CD4-positive, alpha-beta memory T cell (primary cell): ENCODE measurements around the gene LRRC8E. TPM values are rescaled to one million over a fixed set of nuclear protein-coding genes. Genes with fewer than 3 reads are reported as not detected.

Source experiments
- CTCF ChIA-PET: fragments of 350-600 bp; sonication (Branson Sonifier 250); formaldehyde crosslinking; loops from one replicate; lab custom pipeline; 2021; ENCODE audit warnings: inconsistent platforms; ENCODE audit not compliant: partially characterized antibody; lab: Charles Lee
- POLR2A ChIA-PET: fragments of 350-600 bp; sonication (Branson Sonifier 250); formaldehyde crosslinking; loops from one replicate; lab custom pipeline; 2021; ENCODE audit not compliant: partially characterized antibody; lab: Charles Lee
- DNase-seq, 5 donors: peaks; one replicate each; pipeline versions ENCODE4 v3.0.0 to v3.0.0-alpha.2; 2020 to 2022; ENCODE audit warnings: mixed read lengths in 1 of 5
- H3K27ac ChIP-seq: one replicate; pipeline ENCODE4 v1.7.0; 2013; ENCODE audit warnings: low read depth, low read length
- H3K27me3 ChIP-seq: 2 replicates; pipeline ENCODE4 v1.7.0; 2013; ENCODE audit warnings: mild to moderate bottlenecking, low read length, moderate library complexity; ENCODE audit not compliant: insufficient read depth
- H3K36me3 ChIP-seq: 2 replicates; pipeline ENCODE4 v1.7.0; 2013; ENCODE audit warnings: mild to moderate bottlenecking, low read length, moderate library complexity; ENCODE audit not compliant: insufficient read depth
- H3K4me1 ChIP-seq: 2 replicates; pipeline ENCODE4 v1.7.0; 2013; ENCODE audit warnings: mild to moderate bottlenecking, low read length, moderate library complexity; ENCODE audit not compliant: insufficient read depth
- H3K4me3 ChIP-seq, 2 donors: one replicate each; pipeline ENCODE4 v1.7.0; 2013; ENCODE audit warnings: low read length in 2 of 2, mild to moderate bottlenecking in 1 of 2
- H3K9me3 ChIP-seq, 2 donors: one replicate each; pipeline ENCODE4 v1.7.0; 2013; ENCODE audit warnings: low read length in 2 of 2, control low read depth in 1 of 2; ENCODE audit not compliant: control insufficient read depth in 1 of 2
- H3K27ac Mint-ChIP-seq, 7 donors: one replicate each; pipeline ENCODE4 v1.8.0; 2020 to 2021; ENCODE audit warnings: mixed read lengths in 7 of 7, mild to moderate bottlenecking in 6 of 7, inconsistent platforms in 3 of 7, moderate library complexity in 3 of 7
- H3K27me3 Mint-ChIP-seq, 2 donors: one replicate each; pipeline ENCODE4 v1.8.0; 2020 to 2021; ENCODE audit warnings: mixed read lengths in 2 of 2
- H3K36me3 Mint-ChIP-seq, 2 donors: one replicate each; pipeline ENCODE4 v1.8.0; 2020 to 2021; ENCODE audit warnings: mixed read lengths in 2 of 2, inconsistent platforms in 1 of 2, mild to moderate bottlenecking in 1 of 2
- H3K4me1 Mint-ChIP-seq, 4 donors: one replicate each; pipeline ENCODE4 v1.8.0; 2020 to 2021; ENCODE audit warnings: mixed read lengths in 4 of 4, mild to moderate bottlenecking in 1 of 4
- H3K4me3 Mint-ChIP-seq, 8 donors: one replicate each; pipeline ENCODE4 v1.8.0; 2020 to 2021; ENCODE audit warnings: mixed read lengths in 8 of 8, mild to moderate bottlenecking in 7 of 8, moderate library complexity in 6 of 8, inconsistent platforms in 3 of 8
- H3K9me3 Mint-ChIP-seq, 8 donors: one replicate each; pipeline ENCODE4 v1.8.0; 2020 to 2021; ENCODE audit warnings: mixed read lengths in 8 of 8, mild to moderate bottlenecking in 5 of 8, inconsistent platforms in 3 of 8, moderate library complexity in 1 of 8
- intact Hi-C: fragments of 100-400 bp; cut with micrococcal nuclease; formaldehyde crosslinking; loops from one replicate; pipeline ENCODE4 v1.15.1; 2023
- polyA plus RNA-seq, 2 donors: library from polyadenylated mRNA; unstranded; fragments of 300-500 nt; fragmentation: Illumina TruSeq; gene quantifications; one replicate each; pipeline ENCODE4 v1.2.3, GENCODE V29; 2021
- total RNA-seq, 2 experiments: library from RNA; stranded (reverse); gene quantifications; one replicate each; pipeline ENCODE4 v1.2.3, GENCODE V29; 2021

Gene LRRC8E
- total and polyA plus RNA-seq, 4 experiments from 2014 or later = not detected

DNA sequence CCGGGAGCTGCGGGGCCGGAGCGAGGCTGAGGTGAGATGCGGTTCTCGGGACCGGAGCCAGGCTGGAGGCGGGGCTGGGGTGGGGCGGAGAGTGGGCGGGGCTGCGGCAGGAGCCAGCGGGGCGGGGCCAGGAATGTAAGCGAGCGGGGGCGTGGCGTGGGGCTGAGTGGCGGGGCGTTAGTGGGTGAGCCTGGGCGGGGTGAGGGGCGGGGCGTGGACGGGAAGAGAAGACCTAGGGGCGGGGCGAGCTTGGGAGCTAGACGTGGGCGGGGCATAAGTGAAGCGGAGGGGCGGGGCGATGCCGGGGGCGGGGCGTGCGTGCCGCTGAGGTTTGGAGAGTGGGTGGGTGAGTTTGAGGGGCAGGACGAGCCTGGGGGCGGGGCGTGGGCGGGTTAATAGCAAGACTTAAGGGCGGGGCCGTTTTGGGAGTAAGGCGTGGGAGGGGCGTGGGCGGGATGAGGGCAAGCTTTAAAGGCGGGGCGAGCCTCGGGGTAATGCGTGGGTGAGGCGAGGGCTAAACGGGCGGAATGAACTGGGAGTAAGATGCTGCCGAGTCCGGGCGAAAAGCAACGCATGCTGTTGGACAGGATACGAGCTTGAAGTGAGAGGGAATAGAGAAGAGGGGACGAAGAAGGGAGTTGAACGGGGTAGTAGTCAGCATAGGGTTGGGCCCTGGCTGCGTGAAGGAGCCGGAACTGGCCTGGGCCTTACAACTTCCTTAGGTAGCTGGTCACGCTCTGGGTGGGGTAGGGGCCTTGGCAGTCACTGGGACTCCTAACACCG is 32.4 kb downstream of the LRRC8E start:
- Histone ChIP-seq H3K36me3 (peaks cover 15% of the 10 kb centered on the region), H3K27ac (peak overlapping the region; percentile 76), H3K4me1 (peaks cover 53% of the 10 kb centered on the region), H3K4me3 (peak overlapping the region; percentile 61 to 71), H3K27me3 (peaks cover 13% of the 10 kb centered on the region), H3K9me3 (no peaks in the 10 kb centered on the region)
- Mint-ChIP-seq H3K4me1 (peaks cover 16 to 54% (median 34%) of the 10 kb centered on the region in 4 donors), H3K36me3 (peaks cover 0 to 3% of the 10 kb centered on the region in 2 donors), H3K27ac (peak overlapping the region; percentile 85 to 96 (median 94)), H3K9me3 (peaks cover 0 to 4% (median 0%) of the 10 kb centered on the region in 8 donors), H3K27me3 (peaks cover 10 to 17% of the 10 kb centered on the region in 2 donors), H3K4me3 (peak overlapping the region; percentile 88 to 97 (median 92))
- POLR2A ChIA-PET = interaction anchor here (0.6 to 5.6 kb wide), 21 partner anchors 8 to 1462 kb away, joined by 3 to 82 read pairs (median 4); partner anchors contain the start of genes ELAVL1, EVI5L, MAP2K7 and PET100
- CTCF ChIA-PET = interaction anchor here (0.9 to 7.3 kb wide), 8 partner anchors 9 to 68 kb away, joined by 3 to 66 read pairs (median 8); partner anchors contain the start of genes MAP2K7 and TIMM44
- peak; percentile 96 to 99 (median 97) for DNase-seq
- intact Hi-C loops = loop anchor here (1.0 to 5.0 kb wide), 7 partner anchors 17 to 470 kb away; partner anchors contain the start of genes MAP2K7, PET100, RAB11B and TIMM44

DNA sequence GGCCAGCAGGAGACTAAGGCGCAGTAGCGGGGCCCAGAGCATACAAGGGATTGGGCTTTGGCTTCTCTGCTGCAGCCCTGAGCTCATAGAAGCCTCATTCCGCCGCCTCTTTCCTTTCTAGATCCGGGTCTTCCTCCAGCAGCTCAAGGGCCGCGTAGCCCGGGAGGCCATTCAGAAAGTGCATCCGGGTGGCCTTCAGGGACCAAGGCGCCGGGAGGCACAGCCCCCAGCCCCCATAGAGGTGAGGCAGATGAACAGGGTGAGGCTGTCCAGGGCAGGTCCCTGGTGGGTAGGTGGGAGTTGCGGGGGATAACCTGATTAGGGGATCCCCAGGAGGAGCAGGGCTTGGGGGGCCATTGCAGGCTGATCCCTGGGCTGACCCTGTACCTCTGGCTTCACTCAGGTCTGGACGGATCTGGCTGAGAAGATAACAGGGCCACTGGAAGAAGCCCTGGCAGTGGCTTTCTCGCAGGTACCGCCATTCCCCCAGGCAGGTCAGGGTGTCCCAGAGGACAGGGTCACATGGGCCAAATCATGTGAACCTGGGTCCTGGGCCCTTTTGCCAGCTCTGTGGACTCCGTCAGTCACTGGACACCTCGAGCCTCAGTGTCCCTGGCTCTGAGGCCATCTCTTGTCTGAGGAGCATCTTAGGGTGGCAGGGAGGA is 33.1 kb downstream of the LRRC8E start:
- peaks cover 49% of the 10 kb centered on the region for H3K4me1 ChIP-seq
- Mint-ChIP-seq H3K36me3 (peaks cover 0 to 3% of the 10 kb centered on the region in 2 donors), H3K9me3 (peaks cover 0 to 4% (median 0%) of the 10 kb centered on the region in 8 donors), H3K4me1 (peaks cover 13 to 53% (median 34%) of the 10 kb centered on the region in 4 donors), H3K27ac (peak overlapping the region; percentile 85 to 96 (median 94)), H3K27me3 (peaks cover 9 to 14% of the 10 kb centered on the region in 2 donors), H3K4me3 (peak overlapping the region; percentile 88 to 97 (median 92))
- no peak for DNase-seq
- peaks cover 13% of the 10 kb centered on the region for H3K27me3 ChIP-seq
- no peaks in the 10 kb centered on the region for H3K9me3 ChIP-seq
- CTCF ChIA-PET = interaction anchor here (0.9 to 7.3 kb wide), 6 partner anchors 8 to 52 kb away, joined by 3 to 66 read pairs (median 16); partner anchors contain the start of genes MAP2K7 and TIMM44
- peak overlapping the region; percentile 52 to 61 for H3K4me3 ChIP-seq
- peaks cover 15% of the 10 kb centered on the region for H3K36me3 ChIP-seq
- intact Hi-C loops = loop anchor here (5.0 kb wide), 1 partner anchor 294 kb away; the partner anchor contains the start of genes PET100 and XAB2
- H3K27ac ChIP-seq = peak overlapping the region; percentile 76
- POLR2A ChIA-PET = interaction anchor here (0.9 to 5.6 kb wide), 8 partner anchors 8 to 386 kb away, joined by 3 to 82 read pairs (median 12); partner anchors contain the start of genes MAP2K7, PET100, PNPLA6 and TIMM44

DNA sequence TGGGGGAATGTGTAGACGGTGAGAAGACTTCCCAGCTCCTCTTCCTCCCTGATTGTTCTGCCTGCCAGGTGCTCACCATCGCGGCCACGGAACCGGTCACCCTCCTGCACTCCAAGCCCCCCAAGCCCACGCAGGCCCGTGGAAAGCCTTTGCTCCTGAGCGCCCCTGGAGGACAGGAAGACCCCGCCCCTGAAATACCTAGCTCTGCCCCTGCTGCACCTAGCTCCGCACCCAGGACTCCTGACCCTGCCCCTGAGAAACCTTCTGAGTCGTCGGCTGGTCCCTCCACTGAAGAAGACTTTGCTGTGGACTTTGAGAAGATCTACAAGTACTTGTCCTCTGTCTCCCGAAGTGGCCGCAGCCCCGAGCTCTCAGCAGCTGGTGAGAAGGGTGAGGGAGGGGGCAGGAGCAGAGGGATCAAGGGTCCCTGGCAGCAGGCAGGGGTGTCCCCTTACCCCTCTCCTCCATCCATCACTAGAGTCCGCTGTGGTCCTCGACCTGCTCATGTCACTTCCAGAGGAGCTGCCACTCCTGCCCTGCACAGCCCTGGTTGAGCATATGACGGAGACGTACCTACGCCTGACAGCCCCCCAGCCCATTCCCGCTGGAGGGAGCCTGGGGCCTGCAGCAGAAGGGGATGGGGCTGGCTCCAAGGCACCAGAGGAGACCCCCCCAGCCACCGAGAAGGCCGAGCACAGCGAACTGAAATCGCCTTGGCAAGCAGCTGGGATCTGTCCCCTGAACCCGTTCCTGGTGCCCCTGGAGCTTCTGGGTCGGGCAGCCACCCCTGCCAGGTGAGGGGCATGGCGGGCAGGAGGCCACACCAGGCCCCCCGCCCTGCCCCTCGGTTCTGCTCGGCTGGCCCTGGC is 33.9 kb downstream of the LRRC8E start:
- DNase-seq = peak in 1 of 5 donors; percentile 47

DNA sequence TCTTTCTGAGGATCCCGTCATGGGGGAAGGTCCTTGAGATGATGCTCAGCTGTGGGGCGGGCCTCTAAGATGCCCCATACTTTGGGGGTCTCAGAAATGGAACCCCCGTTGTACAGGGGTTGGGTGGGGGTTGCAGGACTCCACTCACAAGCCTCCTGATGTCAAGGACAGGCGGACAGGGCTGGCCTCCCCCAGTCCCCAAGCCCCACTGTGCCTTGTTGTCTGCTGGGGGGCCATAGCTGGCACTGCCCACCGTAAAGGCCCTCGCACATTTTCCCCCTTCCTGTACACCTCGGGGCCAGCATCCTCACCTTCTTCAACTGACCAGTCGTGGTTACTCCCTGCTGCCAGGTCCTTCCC is 34.5 kb downstream of the LRRC8E start:
- H3K27me3 Mint-ChIP-seq = peaks cover 7 to 12% of the 10 kb centered on the region in 2 donors
- H3K4me3 ChIP-seq = no peak overlapping the region
- H3K4me1 Mint-ChIP-seq = peaks cover 10 to 48% (median 30%) of the 10 kb centered on the region in 4 donors
- peaks cover 44% of the 10 kb centered on the region for H3K4me1 ChIP-seq
- no peak overlapping the region for H3K27ac ChIP-seq
- H3K9me3 Mint-ChIP-seq = peaks cover 0 to 1% (median 0%) of the 10 kb centered on the region in 8 donors
- peak overlapping the region in 4 of 8 donors; percentile 5 to 57 (median 14) for H3K4me3 Mint-ChIP-seq
- POLR2A ChIA-PET = interaction anchor here (1.2 to 3.7 kb wide), 2 partner anchors 19 to 21 kb away, joined by 4 to 53 read pairs; partner anchors contain the start of genes MAP2K7 and TIMM44
- H3K36me3 Mint-ChIP-seq = peaks cover 0 to 3% of the 10 kb centered on the region in 2 donors
- H3K27me3 ChIP-seq = peaks cover 6% of the 10 kb centered on the region
- no peaks in the 10 kb centered on the region for H3K9me3 ChIP-seq
- DNase-seq = no peak
- peak overlapping the region in 2 of 7 donors; percentile 4 to 27 for H3K27ac Mint-ChIP-seq
- H3K36me3 ChIP-seq = peaks cover 15% of the 10 kb centered on the region
- intact Hi-C loops = loop anchor here (5.0 kb wide), 1 partner anchor 296 kb away; the partner anchor contains the start of genes PET100 and XAB2
- CTCF ChIA-PET = interaction anchor here (1.5 to 7.3 kb wide), 5 partner anchors 13 to 70 kb away, joined by 3 to 66 read pairs (median 5); partner anchors contain the start of genes MAP2K7 and TIMM44

More for the DNA sequence above, 33.9 kb downstream of the LRRC8E start:
- Histone ChIP-seq H3K4me1 (peaks cover 48% of the 10 kb centered on the region), H3K4me3 (no peak overlapping the region), H3K27ac (peak overlapping the region; percentile 76), H3K36me3 (peaks cover 15% of the 10 kb centered on the region), H3K27me3 (peaks cover 9% of the 10 kb centered on the region), H3K9me3 (no peaks in the 10 kb centered on the region)
- peaks cover 7 to 12% of the 10 kb centered on the region in 2 donors for H3K27me3 Mint-ChIP-seq
- intact Hi-C loops = loop anchor here (5.0 kb wide), 1 partner anchor 295 kb away; the partner anchor contains the start of genes PET100 and XAB2
- H3K9me3 Mint-ChIP-seq = peaks cover 0 to 1% (median 0%) of the 10 kb centered on the region in 8 donors
- peak overlapping the region in 5 of 8 donors; percentile 38 to 58 (median 52) for H3K4me3 Mint-ChIP-seq
- peaks cover 10 to 51% (median 31%) of the 10 kb centered on the region in 4 donors for H3K4me1 Mint-ChIP-seq
- peaks cover 0 to 3% of the 10 kb centered on the region in 2 donors for H3K36me3 Mint-ChIP-seq
- ChIA-PET CTCF (interaction anchor here (2.8 to 7.3 kb wide), 3 partner anchors 18 to 53 kb away, joined by 21 to 66 read pairs (median 30); partner anchors contain the start of genes MAP2K7 and TIMM44), POLR2A (interaction anchor here (1.2 to 5.6 kb wide), 4 partner anchors 18 to 53 kb away, joined by 4 to 82 read pairs (median 41); partner anchors contain the start of genes MAP2K7 and TIMM44)
- peak overlapping the region in 3 of 7 donors; percentile 36 to 96 (median 81) for H3K27ac Mint-ChIP-seq

DNA sequence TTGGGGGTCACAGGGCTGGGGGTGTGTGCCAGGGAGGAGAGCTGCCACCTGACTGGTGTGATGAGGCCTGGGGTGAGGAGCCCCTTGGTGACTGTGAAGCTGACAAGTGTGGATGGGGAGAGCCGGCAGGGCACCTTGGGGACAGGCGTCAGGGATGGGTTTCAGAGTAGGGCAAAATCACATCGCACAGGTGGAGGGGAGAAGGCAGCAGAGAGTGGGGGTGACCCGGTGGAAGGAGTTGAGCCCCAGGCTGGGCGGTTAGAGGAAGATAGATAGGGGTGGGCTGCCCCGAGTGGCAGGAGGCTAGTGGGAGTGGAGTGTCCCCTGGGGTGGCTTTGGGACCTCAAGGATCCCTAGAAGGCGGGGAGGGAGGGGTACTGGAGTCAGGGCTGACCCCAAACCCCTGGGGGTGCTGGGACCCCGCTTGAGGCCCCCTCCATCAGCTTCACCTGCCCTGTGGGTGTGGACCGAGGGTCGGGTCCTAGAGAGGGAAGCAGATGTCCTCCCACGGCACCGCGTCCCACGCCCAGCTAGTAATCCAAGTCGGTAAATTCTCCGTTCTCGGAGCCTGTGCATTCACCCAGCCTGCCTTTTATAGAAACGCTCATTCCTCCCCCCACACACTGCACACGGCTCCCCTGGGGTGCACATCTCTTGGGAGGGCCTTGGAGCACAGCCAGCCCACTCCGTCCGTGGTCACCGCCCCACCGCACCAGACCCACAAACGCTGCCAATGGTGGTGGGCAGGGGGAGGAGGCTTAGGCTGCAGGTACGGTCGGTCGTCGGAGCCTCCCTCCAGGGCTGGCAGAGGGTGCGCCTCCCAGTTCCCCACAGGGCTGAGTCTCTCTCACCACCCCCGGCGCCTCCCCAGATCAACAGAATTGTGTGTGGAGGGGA is 35.2 kb downstream of the LRRC8E start:
- Histone ChIP-seq H3K4me3 (no peak overlapping the region), H3K36me3 (peaks cover 15% of the 10 kb centered on the region), H3K4me1 (peaks cover 36% of the 10 kb centered on the region), H3K27me3 (peaks cover 4% of the 10 kb centered on the region), H3K27ac (no peak overlapping the region), H3K9me3 (no peaks in the 10 kb centered on the region)
- DNase-seq = peak in 1 of 5 donors; percentile 33
- Mint-ChIP-seq H3K27me3 (peaks cover 2 to 6% of the 10 kb centered on the region in 2 donors), H3K4me1 (peaks cover 10 to 47% (median 29%) of the 10 kb centered on the region in 4 donors), H3K36me3 (peaks cover 0 to 3% of the 10 kb centered on the region in 2 donors), H3K4me3 (peak overlapping the region in 4 of 8 donors; percentile 12 to 57 (median 29)), H3K27ac (peak overlapping the region in 3 of 7 donors; percentile 4 to 48 (median 27)), H3K9me3 (peaks cover 0 to 1% (median 0%) of the 10 kb centered on the region in 8 donors)
- CTCF ChIA-PET = interaction anchor here (1.4 to 7.3 kb wide), 5 partner anchors 11 to 71 kb away, joined by 3 to 66 read pairs (median 4); partner anchors contain the start of gene TIMM44
- intact Hi-C loops = loop anchor here (5.0 kb wide), 1 partner anchor 296 kb away; the partner anchor contains the start of genes PET100 and XAB2
- POLR2A ChIA-PET = interaction anchor here (1.2 kb wide), 1 partner anchor 20 kb away, joined by 4 read pairs; the partner anchor contains the start of gene MAP2K7
